ENCODE measurements around the gene SDHD. TPM values are rescaled to one million over a fixed set of nuclear protein-coding genes. Genes with fewer than 3 reads are reported as not detected.

Gene SDHD
- total and polyA plus RNA-seq, 8 donors: 28.5 to 53.1 (median 39.7) TPM

DNA sequence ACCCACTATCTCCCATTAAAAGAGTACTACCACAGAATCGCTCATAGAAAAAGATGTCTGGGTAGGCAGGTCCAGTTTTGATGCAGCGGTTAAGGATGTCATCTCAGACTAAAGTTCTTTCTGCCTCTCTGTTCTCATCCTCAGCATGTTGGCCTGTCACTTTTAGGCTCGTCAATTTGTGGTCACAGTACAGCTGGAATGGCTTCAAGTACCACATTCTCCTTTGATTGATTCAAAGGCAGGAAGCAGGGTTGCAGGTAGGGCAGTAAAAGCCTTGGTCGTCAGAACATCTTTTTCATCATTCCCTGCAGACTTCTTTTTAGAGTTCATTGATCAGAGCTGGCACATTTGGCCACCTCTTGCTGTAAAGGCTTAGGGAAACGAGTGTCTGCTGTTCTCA is 28.7 kb downstream of the SDHD start:
- Histone ChIP-seq H3K9me3 (no peaks in the 10 kb centered on the region), H3K4me3 (no peak overlapping the region), H3K36me3 (no peaks in the 10 kb centered on the region), H3K27me3 (no peaks in the 10 kb centered on the region), H3K27ac (no peak overlapping the region), H3K4me1 (no peaks in the 10 kb centered on the region)
- 72 to 84% methylated on average over 5 of the region's 5 CpGs for WGBS, 2 donors
- FAIRE-seq: no peak
- no peak for ATAC-seq
- TF ChIP-seq, protein P1, sequence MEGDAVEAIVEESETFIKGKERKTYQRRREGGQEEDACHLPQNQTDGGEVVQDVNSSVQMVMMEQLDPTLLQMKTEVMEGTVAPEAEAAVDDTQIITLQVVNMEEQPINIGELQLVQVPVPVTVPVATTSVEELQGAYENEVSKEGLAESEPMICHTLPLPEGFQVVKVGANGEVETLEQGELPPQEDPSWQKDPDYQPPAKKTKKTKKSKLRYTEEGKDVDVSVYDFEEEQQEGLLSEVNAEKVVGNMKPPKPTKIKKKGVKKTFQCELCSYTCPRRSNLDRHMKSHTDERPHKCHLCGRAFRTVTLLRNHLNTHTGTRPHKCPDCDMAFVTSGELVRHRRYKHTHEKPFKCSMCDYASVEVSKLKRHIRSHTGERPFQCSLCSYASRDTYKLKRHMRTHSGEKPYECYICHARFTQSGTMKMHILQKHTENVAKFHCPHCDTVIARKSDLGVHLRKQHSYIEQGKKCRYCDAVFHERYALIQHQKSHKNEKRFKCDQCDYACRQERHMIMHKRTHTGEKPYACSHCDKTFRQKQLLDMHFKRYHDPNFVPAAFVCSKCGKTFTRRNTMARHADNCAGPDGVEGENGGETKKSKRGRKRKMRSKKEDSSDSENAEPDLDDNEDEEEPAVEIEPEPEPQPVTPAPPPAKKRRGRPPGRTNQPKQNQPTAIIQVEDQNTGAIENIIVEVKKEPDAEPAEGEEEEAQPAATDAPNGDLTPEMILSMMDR (IDR thresholded peaks at IDR 0.05): no peak
- DNase-seq: no peak
- intact Hi-C loops (cut with DNase I): no loop called here

DNA sequence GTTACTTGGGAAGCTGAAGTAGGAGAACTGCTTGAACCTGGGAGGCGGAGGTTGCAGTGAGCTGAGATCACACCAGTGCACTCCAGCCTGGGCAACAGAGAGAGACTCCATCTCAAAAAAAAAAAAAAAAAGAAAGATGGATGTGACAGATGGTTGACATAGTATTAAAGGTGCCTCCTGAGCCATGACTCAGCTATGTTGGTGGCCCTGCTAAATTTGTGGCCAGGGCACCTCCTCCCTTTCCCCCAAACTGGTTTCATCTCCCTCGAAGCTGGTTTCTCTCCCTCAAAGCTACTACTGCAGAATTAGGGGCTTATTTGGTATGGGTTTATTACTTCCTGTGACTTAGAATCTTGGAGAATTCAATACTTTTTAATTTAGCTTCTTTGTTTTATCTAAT is 31.5 kb downstream of the SDHD start:
- FAIRE-seq (no peak), DNase-seq (no peak), ATAC-seq (no peak)
- WGBS, 2 donors: 85 to 94% methylated on average over 2 of the region's 2 CpGs
- Histone ChIP-seq H3K27me3 (no peaks in the 10 kb centered on the region), H3K9me3 (no peaks in the 10 kb centered on the region), H3K4me3 (no peak overlapping the region), H3K4me1 (no peaks in the 10 kb centered on the region), H3K27ac (no peak overlapping the region), H3K36me3 (no peaks in the 10 kb centered on the region)
- intact Hi-C loops (cut with DNase I): no loop called here
- TF ChIP-seq, protein P1 (IDR thresholded peaks at IDR 0.05): no peak

DNA sequence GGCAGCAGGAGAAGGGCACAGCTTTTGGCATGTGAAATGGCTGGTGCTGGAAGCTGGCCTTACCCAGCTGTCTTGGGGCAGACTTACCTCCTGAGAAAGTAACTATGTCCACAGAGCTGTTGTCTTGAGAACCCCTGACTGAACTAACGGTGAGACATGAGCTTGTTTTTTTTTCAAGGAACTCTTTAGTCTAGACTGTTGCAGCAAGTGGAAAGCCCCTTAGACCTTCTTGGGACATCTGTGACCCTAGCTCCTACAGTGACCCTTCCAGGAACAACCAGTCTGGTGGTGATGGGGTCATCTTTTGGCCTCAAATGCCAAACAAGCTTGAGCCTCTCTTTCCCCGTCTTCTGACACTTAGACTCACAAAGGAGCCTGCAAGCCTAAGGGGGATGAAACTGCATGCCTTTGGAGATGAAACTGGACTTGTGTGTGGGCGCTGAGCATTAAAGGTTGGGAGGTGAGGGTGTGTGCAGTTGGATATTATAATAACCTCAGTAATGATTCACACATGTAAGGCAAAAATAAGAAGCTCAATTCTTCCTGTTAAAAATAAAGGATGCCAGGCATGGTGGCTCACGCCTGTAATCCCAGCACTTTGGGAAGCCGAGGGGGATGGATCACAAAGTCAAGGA is 35.4 kb downstream of the SDHD start:
- no peak for FAIRE-seq
- no peak overlapping the region for H3K4me3 ChIP-seq
- H3K4me1 ChIP-seq: no peaks in the 10 kb centered on the region
- TF ChIP-seq, protein P1 (IDR thresholded peaks at IDR 0.05): no peak
- H3K27ac ChIP-seq: no peak overlapping the region
- H3K36me3 ChIP-seq: no peaks in the 10 kb centered on the region
- no peak for DNase-seq
- H3K9me3 ChIP-seq: no peaks in the 10 kb centered on the region
- intact Hi-C loops (cut with DNase I): no loop called here
- WGBS, 2 donors: 95 to 99% methylated on average over 5 of the region's 5 CpGs
- no peaks in the 10 kb centered on the region for H3K27me3 ChIP-seq
- ATAC-seq: no peak

DNA sequence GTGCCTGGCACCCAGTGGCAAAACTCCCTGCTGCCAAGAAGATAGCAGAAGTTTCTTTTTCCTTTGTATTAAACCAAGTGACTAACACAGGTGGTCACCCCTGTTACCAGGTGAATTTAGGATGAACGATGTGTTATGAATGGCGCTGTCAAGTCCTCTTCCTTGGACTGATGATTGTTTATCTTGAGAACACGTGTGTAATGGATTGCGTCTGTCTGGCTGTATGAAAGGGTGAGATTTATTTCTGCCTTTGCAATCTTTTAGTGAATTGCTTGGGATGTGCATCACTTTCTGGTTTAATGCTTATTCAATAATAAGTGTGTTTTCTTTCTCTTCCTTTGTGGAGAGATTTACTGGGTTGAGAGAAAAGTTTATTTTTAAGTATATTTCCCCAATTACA is 36.5 kb downstream of the SDHD start:
- H3K9me3 ChIP-seq: no peaks in the 10 kb centered on the region
- WGBS, 2 donors: 77 to 84% methylated on average over 4 of the region's 4 CpGs
- no peak for ATAC-seq

DNA sequence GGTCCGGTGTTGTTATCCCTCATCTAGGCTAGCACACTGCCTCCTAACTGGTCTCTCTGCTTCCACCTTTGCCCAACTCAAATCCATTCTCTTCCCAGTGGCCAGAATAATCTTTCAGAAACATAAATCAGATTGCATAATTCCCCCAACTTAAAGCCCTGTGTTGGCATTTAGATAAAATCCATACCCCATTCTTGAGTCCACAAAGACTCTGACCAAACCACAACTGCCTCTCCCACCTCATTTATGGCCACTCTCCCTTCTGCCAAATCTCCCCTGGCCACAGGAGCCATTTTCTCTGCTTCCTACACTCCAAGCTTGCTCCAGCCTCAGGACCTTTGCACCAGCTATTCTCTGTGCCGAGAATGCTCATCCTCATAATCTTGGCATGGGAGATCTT is 40.4 kb downstream of the SDHD start:
- Histone ChIP-seq H3K4me1 (no peaks in the 10 kb centered on the region), H3K36me3 (no peaks in the 10 kb centered on the region), H3K27ac (no peak overlapping the region), H3K27me3 (no peaks in the 10 kb centered on the region), H3K9me3 (no peaks in the 10 kb centered on the region), H3K4me3 (no peak overlapping the region)
- no peak for ATAC-seq
- 95 to 96% methylated on average over 2 of the region's 2 CpGs for WGBS, 2 donors
- TF ChIP-seq, protein P1 (IDR thresholded peaks at IDR 0.05): no peak
- DNase-seq: no peak
- intact Hi-C loops (cut with DNase I): no loop called here
- no peak for FAIRE-seq

More for the DNA sequence above, 36.5 kb downstream of the SDHD start:
- FAIRE-seq: no peak
- H3K27ac ChIP-seq: no peak overlapping the region
- H3K4me1 ChIP-seq: no peaks in the 10 kb centered on the region
- no peaks in the 10 kb centered on the region for H3K27me3 ChIP-seq
- intact Hi-C loops (cut with DNase I): no loop called here
- DNase-seq: no peak
- H3K36me3 ChIP-seq: no peaks in the 10 kb centered on the region
- no peak overlapping the region for H3K4me3 ChIP-seq
- TF ChIP-seq, protein P1 (IDR thresholded peaks at IDR 0.05): no peak
